Spleen (tissue), 7 donors: ENCODE measurements around the gene ATF5.

ENCODE experiments used
- CTCF ChIP-seq, 11 experiments: fragments of 200-600 bp in 7 of 11; fragments of 450-650 bp in 4 of 11; sonication (generic) in 4 of 11; IDR thresholded peaks in 8 of 11; conservative IDR thresholded peaks in 3 of 11; 1 replicate in 7 of 11; 2 replicates in 4 of 11; pipeline versions ENCODE4 v1.4.0 to v1.8.0; 2016 to 2021; ENCODE audit warnings: antibody characterized with exemption in 11 of 11, inconsistent platforms in 4 of 11, mild to moderate bottlenecking in 1 of 11
- POLR2A ChIP-seq, 3 donors: fragments of 450-650 bp; IDR thresholded peaks; one replicate each; pipeline ENCODE4 v1.5.1; 2017; ENCODE audit warnings: antibody characterized with exemption in 3 of 3, mild to moderate bottlenecking in 1 of 3
- donor health status: DM: no; HTN: no; CAD: no; lungs with moderate emphysema.
- donor health status: DM: no; HTN: no; CAD: no.
- donor health status: DM: no; HTN: no; CAD: no.

GRCh38 chr19:49891393-49891792, 37.6 kb upstream of the ATF5 start:
- TF ChIP-seq CTCF (IDR thresholded peaks at IDR 0.05 in 8 of 11, conservative IDR thresholded peaks at IDR 0.05 in 3 of 11) (no peak), POLR2A (IDR thresholded peaks at IDR 0.05) (no peak)
